ENCODE measurements around the gene AGAP1.
A peak's percentile ranks its signal among the peaks of the same experiment; 100 is the strongest.

Gene AGAP1

DNA sequence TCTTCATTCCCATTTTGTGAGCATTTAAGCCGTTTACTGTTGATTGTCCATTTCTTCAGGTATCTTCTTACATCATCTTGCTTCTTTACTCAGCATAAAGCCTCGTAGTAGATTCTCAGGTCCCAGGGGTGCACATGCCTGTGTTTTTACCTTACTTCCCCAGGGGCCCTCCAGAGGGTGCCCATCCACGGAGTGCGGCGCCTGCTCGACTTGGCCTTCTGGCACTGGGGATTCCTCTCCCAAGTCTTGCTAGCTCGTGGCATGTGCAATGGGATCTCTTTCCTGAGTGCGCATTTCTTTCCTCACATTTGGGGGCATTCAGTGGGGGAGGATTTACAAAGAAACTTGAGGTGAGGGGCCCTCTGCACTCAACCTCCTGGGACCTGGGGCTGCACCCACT is 148.1 kb downstream of the AGAP1 start:
- DNase-seq = no peak

DNA sequence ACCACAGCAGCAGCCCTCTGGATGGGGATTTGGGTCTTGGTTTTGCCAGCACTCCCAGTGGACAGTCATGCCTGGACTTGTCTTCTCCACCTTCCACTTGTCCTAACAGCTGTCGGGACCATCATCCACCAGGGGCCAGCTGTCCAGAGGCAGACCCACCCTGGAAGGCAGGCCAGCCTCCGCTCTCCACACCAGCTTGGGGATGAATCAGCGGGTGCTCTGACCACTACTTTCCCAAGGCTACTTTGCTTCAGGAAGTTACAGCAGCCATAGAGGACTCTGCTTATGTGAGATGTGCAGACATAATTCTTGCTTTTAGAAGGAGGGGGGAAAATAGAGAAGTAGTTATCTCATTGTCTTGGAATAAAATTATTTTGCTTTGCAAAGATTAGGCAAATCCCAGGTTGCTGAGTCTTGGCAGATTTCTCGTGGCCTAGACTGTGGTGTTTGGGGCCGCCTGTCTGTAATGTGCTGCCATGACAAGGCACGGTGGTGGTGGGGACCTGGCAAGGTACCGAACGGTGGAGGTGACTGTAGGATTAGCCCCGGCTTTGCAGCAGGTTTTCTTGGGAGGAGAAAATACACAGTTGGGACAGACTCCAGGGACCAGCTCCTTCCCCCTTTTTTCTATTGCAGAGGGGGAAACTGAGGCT is 148.7 kb downstream of the AGAP1 start:
- no peak for DNase-seq

DNA sequence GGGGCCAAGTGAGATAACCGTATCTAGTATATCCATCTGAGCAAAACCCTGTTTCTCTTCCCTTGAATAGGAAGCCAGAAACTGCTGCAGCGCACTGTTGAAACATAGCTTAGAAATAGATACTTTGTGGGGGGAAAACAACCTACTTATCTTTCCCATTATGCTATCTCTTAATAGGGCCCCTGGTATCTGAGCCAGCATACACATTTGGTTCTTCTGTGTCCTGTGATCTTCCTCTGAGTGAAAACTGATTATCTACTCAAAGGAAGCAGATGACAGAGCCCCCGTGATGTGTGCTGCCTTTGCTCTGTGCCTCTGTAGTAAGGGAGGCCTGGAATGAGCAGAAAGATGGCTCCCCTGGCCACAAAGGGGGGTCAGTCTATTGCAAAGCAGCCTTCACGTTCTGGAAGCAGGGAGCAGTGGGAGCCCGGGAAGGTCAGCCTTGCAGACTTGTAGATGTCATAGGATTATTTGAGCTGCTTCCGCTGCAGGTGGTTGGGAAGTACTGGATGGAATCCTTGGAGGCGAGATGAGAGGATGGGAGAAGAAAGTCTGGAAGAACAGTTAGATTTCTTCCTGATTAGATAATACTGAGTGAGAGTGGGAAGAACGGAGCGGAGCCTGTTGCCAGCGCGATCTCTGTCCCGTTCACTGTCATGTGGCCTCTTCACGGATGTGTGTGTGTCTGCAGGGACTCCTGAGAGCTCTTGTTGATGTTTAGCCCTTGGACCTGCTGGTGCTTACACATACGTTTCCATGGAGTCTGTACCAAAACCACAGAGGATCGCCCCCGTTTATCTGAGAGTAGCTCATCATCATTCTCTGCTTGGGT is 150.1 kb downstream of the AGAP1 start:
- DNase-seq = no peak

DNA sequence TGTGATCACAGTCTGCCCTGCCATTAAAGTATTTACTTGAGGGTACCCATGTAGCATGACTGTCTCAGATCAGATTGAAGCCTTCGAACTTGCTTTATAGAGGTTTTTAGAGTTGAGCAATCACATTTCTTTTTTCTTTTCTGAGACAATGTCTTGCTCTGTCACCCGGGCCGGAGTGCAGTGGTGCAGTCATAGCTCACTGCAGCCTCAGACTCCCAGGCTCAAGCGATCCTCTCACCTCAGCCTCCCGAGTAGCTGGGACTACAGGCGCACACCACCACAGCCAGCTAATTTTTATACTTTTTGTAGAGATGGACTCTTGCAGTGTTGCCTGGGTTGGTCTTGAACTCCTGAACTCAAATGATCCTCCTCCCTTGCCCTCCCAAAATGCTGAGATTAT is 153.4 kb downstream of the AGAP1 start:
- DNase-seq = no peak

DNA sequence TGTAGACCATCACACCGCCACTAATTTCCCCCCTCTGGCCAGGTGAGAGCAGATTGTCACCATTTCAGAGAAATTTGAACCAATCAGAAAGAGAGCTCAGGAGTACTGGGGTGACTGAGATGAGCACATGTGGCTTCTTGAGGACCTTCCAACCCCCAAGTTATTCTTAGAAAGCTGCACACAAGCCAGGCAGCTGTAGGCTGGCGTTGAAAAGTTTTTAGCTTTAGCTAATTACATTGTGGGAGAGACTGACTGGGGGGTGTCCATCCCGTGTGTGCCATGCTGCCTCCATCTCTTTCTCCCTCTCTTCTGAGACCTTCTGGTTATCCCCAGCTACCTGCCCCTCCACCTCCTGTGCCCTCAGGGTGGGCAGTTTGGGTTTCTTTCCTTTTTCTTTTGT is 154.0 kb downstream of the AGAP1 start:
- no peak for DNase-seq

DNA sequence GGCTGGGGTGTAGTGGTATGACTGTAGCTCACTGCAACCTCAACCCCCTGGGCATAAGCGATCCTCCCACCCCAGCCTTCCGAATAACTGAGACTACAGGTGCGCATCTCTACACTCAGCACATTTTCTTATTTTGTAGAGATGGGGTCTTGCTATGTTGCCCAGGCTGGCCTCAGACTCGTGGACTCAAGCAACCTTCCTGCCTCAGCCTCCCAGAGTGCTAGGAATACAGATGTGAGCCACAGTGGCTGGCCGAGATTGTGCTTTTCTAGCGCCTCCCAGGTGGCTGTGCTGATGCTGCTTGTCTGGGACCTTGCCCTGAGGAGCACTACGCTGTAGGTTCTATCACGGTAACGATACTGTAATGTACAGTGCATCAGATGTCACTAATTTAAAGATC is 155.6 kb downstream of the AGAP1 start:
- no peak for DNase-seq

DNA sequence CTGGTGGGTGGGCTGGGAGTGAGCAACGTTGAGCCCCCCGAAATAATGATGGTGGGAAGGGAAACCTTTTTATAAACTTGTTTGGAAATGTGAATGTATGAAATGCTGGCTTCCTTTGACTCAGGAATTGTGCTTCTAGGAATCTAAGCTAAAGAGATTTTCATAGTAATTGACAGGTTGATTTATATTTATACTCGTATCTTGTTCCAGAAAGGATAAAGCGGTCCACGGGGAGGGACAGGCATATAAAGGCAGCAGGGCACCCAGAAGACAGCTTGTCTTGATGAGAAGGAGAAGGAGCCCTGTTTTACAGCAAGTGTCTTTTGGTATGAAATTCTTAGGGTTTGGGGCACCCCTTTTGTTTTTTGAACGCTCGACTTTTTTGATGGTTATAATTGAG is 157.8 kb downstream of the AGAP1 start:
- no peak for DNase-seq

DNA sequence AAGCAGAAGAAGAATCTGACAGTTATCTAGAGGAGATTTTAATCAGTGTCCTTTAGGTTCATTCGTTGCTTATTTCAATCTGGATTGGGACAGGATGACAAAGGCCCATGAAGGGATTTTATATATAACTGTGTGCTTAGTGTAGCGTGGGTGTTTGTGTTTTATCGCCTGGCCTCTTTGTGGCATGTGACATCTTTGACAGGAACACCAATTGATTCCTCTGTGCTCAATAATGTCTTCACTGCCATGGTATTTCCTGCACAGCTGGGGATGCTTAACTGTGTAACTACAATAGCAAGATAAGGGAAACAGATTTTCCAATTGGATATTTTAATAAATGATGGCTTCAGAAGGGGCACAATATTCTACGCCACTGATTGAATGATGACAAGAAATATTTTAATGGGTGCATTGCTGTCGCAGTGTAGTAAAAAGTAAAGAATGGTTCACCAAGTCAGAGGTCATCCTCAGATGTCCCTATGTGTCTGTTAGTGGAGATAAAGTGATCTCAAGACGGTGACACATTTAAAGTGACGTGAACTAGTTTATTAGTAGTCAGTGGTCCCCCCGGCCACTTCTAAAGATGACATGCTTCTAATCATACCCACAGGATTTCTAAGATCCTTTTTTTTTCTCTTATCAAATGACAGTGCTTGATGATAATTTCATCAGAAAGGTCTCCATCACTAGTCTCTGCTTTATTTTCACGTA is 160.4 kb downstream of the AGAP1 start:
- no peak for DNase-seq

DNA sequence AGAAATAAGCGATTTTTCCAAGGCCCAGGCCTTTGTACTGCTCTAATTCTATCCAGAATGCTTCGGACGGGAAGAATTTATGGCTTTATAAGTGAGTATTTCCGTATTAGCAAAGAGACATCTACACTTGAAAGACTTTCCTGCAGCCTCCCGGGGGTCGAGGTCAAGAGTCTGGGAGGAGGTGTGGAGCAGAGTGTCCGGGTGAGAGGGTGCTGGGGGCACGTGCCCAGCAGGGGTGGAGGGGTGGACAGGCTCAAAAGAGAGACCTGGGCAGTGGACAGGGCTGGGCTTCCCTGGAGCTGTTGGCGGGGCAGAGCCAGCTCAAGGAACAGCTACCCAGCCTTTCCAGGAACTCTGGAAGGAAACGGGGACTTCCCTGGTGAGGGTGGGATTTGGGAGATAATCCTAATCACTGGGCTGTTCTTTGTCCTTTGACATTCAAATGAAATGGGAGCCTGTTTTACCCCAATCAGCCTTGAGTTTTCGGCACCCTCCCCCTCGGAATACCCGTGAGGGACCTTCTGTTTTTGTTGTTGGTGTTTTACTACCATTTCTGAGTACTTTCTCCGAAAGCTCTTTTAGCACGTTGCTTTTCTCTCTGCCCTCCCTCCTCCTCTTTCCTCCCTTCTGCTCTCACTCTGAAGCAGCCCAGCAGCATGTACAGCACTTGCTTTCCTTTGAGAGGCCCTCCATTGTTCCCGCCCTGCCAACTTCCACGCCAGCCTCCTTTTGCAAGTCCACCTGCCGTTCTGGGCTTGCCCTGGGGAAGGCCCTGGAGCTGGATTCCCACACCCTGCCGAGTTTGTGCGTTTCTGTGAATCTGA is 164.7 kb downstream of the AGAP1 start:
- DNase-seq = no peak

DNA sequence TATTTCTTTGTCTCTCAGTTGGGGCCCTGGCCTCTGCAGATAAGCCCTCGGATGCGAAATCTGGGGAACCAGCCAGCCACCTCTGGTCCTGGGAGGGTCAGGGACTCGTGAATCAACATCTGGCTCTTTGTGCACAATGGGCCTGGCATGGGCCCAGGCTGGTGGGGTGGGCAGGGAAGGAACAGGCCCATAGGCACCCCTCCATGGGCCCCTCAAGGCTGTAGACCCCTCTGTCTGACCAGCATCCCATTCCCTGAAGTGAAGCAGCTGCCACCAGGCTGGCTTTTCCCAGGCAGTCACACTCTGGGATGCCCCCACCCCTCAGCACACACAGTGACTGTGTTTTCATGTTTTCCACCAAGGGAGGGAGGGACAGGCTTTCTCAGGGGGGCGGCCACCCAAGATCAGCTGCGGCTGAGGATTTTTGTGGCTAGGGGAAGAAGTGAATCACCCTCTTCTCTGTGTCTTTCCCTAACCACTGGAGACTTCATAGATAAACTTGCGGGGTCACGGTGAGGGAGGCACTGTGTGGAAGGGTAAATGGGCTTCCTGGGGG is 166.0 kb downstream of the AGAP1 start:
- no peak for DNase-seq

DNA sequence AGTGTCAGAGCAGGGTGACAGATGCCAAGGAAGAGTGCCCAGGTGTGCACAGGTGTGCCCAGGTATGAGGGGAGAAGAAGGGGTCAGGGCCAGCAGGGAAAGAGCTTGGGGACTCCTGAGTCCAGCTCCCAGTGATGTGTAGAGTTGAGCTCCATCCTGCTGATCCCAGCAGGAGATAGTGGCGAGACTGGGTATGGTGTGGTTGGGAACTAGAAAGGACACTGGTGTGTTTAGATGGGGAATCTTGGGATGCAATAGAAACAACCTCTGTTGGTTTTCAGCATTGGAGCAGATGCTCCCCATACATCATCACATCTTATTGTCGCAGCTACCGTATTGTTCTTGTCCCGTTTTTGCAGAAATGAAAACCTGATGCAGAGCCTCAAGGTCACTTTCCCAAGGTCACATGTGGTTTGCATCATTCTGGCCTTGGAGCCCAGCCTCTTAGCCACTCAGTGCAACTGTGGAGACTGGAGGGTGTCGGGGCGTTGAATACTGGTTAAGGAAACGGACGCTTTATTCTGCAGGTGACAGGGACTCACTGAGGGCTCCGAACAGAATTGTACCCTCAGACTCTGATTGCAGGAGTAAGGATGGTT is 166.7 kb downstream of the AGAP1 start:
- no peak for DNase-seq

DNA sequence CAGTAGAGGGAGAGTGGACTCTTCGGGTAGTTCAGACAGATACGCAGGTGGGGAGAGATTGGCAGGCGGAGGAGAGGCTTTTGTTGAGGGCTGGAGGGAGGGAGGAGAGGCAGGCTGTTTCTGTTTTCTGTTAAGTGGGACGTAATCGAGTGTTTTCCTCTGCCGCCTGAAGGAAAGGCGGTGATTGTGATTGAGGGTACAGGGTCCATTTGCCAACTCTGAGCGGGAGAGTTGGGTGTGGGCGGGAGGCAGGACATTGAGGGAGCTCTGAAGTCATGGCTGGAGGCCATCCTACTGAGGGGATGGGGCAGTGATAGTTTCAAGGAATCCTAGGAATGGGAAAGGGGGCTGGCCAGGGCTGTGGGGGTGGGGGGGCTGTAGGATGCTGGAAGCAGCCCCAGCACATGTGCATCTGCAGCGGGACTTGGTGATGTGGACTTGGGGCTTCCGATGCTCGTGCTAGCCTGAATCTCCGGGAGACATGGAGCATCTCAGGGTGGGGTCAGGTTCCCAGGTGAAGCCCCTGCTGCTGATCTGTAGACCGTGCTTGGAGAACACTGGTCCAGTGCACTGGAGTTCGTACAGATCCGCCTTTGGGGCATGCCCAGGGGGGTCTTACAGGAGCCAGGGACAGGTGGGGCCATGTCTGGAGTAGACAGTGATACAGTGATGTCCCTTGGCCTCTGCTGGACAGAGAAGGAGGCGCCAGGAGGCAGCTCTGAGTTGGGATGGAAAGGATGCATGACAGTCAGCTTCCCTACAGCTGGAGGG is 167.5 kb downstream of the AGAP1 start:
- no peak for DNase-seq

DNA sequence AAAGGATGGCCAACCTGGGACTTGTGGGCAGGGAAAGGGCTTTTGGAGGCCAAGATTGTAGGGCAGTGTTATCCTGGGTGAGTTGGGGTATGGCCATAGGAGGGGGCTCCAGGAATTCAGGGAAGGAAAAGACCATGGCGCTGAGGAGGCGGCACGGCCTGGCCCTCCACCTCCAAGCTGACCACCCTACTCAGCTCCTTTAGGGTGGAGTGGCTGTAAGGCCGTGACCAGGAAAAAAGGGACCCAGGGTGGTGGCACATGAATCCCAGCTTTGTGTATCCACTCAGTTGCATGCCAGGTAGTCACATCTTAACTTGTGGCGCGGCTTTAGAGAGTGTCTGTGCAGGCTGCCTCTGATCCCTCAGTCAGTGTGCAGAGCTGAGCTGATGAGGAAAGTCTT is 168.1 kb downstream of the AGAP1 start:
- no peak for DNase-seq

DNA sequence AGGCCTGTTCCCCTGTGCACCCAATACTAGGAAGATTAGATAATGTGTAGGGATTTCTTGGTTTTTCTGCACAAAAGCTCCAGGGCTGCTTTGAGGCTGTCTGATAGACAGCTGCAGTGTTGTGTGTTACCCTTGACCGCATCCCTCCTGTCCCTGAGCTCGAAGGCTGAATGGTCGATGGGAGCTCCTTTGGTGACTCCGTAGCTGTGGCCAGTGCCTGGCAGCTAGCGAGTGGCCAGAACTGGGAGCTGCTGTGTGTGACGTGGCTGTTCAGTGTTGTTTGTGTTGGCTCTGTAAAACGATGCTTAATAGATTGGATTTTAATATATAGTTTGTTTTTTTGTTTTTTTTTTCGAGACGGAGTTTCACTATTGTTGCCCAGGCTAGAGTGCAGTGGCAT is 170.0 kb downstream of the AGAP1 start:
- no peak for DNase-seq

DNA sequence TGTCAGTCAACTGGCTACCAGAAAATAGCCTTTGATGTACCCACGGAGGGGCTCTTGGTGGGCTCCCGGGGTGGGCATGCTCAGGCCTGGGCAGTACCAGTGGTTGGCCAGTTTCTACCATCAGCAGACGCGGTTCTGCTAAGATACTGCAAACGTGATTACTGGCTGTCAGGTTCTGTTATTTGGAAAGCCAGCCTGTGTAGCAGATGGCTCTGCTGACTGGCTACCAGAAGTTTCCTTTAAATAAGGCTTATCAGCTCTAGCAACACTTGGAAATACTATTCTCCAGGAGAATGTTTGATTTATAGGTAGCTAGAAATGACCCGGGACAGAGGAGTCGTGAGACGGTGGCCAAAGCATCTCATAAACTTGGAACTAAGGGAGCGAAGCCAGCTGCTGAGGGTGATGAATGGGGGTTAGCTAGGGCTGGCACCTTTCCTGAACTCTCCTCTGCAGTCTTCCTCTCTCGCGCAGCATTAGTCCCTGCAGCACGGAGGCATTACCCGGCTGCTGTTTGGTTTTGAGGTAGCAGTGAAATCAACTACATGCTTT is 171.9 kb downstream of the AGAP1 start:
- no peak for DNase-seq

DNA sequence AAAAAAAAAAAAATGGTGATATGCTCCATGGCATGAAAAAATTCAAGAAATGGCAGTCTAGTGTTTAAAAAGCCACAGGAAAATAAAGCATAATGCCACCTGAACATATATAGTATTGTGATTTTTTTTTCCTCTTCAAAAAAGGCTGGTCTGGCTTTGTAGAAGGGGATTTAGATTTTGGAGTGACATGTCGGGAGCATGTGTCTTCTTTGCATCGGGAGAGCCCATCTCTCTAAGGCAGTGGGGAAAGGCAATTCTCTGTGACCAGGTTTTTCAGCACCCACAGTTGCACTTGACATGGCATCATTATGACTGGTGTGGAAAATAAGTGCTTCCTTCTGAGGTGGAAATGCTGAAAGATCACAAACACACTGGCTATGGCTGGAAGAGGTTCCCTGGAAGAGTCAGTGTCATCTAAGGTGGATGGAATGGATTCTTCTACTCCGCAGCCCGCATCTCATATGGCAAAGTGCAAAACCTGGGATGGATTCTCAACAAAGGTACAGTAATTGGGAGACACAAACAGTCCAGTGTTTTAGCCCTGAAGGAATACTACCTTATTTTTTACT is 172.5 kb downstream of the AGAP1 start:
- peak in 1 of 2 donors; percentile 60 for DNase-seq

DNA sequence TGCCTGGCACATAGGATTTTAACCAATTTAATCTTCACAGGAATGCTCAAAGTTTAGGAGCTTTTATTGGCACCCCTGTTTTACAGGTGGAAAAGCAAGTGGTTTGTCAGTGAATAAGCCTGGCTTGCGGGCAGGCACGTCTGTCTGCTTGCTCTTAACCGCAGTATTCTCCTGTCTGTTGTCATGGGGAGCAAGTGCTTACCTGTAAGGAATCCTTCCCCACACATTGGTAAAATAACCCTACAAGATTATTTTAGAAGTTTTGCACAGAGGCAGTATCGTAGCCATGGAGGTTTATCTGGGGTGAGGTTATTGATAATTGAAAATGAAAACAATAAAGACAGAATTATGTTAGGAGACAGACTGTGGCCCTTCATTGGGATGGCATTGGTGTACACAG is 174.9 kb downstream of the AGAP1 start:
- DNase-seq = no peak

DNA sequence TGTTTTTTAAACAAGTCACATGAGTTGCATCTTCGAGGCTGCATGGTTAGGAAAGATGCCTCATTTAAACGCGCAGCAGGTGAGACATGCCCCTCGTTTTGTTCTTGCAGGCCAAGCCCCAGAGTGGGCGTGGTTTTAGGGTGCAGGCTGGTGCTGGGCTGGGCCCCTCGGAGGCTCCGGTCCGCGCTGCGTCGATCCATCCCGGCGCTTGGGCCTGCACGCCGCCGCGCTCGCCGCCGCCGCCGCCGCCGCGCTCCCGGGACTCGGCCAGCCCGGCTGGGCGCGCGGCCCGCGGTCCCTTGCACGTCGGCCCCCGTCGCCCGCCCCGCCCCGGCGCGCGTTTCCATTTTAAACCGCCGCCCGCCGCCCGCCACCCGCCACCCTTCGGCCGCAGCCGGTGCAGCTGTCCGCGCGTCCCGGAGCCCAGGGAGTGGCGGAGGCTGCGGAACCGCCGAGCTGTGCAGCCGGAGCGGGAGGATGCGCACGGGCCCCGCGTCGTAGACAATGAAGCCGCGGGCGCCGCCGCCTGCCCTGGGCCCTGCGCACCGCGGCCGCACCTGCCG is 175.5 kb downstream of the AGAP1 start:
- peak; percentile 44 to 63 for DNase-seq

DNA sequence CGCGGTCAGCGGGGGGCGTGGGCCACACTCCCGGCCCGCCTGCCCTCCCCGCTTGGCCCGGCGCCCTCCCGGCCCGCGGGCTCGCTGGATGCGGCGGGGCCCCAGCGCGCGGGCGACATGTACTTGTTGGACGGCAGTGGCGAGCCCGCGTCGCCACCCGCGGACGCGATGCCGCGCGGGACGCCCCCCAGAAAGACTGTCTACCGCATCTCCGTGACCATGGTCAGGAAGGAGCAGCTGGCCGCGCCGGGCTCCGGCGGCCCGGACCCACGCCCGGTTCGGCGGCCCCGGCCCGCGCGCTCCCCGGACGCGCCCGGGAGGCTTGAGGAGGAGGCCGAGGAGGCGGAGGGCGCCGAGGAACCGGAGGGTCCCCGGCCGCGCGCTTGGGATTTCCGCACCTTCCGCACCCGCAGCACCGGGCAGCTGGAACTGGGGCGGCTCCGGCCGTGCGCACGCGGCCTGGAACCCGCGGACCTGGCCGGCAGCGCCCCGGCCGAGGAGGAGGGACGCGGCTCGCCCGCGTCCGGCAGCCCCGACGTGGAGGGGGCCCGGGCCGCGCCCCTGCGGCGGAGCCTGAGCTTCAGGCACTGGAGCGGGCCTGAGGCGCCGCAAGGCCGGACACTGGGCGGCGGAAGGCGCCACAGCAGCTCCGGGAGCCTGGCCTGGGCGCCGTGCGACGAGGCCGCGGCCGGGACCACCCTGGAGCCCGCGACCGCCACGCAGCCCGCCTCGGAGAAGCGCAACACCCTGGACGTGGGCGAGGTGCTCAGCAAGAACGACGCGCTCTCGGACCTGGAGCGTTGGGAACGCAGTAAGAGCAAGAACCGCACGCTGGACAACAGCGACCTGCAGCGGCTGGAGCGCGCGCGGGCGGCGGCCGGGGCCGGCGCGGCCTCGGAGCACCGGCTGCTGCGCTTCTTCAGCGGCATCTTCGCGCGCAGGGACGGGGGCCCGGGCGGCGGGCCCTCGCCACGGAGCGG is 176.4 kb downstream of the AGAP1 start:
- DNase-seq = no peak
